ENCODE results near the gene ALKBH5. TPM values are rescaled to one million over a fixed set of nuclear protein-coding genes. Genes with fewer than 3 reads are reported as not detected.

Gene ALKBH5
- total RNA-seq, 1 experiment from 2014 or later, result 91.6 TPM

DNA sequence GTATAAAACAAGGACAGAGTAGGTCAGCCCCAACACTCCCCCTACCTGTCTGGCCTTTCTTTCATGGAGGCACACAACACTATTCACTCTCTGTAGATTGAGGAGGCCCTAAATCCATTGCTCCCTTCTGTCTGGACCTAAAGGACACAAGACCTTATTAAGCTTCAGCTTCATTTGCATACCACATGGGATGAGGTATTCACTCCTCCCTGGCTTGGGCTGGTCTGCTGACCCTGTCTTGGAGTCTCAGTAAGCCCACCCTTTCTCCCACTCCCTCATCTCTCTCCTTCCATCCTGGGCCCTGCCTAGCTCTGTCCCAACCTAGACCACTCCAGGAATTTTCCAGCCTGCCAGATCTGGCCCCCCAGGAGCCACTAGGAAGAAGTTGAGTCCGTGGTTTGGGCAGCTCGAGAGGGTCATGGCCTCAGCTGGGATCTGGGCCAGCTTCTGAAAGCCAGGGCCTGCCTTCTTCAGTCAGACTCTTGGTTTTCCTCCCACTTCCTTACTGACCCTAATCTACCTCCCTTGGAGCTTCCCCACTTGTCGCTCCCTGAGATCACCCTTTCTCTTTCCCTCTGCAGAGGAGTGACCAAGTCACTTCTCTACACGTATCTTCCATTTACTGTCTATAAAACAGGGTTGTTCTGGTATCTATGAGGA is 35.3 kb downstream of the ALKBH5 start:
- peak; percentile 21 for DNase-seq (ENCODE audit: low read depth)

DNA sequence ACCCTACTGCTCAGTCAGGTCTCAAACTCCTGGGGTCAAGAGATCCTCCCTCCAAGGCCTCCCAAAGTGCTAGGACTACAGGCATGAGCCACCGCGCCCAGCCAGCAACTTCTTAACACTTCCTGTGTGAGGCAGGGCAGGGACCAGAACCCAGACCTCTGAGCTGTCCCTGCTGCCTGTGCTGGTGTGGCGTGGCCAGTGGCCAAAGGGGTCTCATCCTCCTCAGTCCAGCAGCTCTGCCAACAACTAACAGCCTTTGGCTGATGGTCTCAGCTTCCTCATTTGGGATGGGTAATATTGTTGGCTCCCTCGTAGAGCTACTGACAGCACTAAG is 40.4 kb downstream of the ALKBH5 start:
- DNase-seq (ENCODE audit: low read depth), result no peak

DNA sequence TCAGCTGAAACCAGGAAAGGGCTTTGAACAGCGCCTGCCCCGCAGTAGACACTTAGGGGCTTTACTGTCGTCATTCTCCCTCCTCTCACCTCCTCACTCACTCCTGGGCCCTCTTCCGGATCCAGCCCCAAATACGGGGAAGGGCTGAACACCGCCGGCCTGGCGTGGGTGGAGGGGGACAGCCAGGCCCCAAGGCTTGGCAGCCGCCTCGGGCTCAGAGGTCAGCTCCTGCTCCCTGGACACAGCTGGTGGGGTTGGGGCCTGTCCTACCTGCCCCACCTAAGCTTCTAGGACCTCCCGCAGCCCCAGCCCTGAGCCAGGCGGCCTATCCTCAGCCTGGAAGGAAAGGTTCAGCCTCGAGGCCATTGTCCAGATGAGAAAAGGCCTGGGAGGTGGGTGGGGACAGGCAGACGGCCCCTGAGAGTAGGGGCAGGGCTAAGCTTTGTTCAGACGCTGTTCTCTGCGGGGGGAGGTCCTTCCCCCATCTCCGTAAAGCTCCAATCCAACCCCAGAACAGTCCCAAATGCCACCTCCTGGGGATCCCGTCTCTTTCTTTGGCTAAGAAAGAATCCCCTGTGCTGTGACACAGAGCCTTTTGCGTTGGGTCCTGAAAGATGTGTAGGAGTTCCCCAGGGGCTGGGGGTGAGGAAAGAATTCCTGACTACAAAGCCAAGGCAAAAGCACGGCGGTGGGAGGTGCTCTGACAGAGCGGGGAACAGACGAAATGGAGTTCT is 40.9 kb downstream of the ALKBH5 start:
- no peak for DNase-seq (ENCODE audit: low read depth)

DNA sequence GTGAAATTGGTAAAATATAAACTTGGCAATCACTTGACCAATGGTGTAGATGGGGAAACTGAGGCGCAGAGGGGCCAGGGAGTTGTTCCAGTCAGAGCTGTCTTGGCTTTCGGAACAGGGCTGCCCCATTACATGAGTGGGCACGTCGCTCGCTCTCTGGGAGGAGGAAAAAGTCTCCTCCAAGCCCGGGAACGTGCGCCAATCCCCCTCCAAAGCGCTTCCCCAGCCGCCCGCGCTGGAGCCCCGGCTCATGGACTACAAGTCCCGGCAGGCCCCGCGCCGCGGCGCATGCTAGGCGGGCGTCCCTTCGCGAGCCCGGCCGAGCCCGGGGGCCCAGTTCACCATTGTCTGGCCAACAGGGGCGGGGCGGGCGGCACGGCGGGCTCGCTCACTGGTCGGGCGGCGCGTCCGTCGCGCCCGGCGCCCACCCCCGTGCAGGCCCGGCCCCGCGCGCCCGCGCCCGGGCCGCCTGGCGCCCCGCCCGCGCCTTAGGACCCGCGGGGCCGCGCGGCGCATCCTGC is 41.6 kb downstream of the ALKBH5 start, which contains the start of gene LLGL1:
Gene LLGL1 (plus strand): TSS at position 515 of the 521 bp plus-strand sequence. CDS start 48 bp downstream, outside the sequence.
- DNase-seq (ENCODE audit: low read depth), result peak; percentile 90

DNA sequence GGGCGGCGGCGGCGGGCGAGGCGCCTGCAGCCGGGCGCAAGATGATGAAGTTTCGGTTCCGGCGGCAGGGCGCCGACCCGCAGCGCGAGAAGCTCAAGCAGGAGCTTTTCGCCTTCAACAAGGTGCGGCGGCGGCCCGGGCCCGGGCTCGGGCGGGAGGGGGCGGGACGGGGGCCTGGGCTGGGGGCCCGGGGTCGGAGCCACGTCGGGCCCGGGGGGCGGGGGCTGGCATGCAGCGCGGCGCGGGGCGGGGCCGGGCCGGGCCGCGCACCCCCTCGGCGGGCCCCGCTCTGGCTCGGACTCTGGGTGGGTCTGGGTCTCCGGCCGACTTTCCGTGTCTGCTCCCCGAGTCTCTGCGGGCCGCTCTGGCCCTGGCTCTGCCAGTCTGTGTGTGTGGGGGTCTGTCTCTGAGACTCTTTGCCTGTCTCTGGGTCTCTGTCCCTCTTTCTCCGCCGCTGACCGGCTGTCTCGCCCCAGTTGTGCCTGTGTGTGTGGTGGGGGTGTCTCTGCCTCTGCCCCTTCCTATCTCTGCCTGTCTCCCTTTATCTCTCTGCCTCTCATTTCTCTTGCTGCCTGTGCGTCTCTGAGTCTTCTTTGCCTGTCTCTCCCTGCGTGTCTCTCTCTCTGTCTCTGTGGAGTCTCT is 42.1 kb downstream of the ALKBH5 start:
- DNase-seq (ENCODE audit: low read depth), result peak; percentile 24

DNA sequence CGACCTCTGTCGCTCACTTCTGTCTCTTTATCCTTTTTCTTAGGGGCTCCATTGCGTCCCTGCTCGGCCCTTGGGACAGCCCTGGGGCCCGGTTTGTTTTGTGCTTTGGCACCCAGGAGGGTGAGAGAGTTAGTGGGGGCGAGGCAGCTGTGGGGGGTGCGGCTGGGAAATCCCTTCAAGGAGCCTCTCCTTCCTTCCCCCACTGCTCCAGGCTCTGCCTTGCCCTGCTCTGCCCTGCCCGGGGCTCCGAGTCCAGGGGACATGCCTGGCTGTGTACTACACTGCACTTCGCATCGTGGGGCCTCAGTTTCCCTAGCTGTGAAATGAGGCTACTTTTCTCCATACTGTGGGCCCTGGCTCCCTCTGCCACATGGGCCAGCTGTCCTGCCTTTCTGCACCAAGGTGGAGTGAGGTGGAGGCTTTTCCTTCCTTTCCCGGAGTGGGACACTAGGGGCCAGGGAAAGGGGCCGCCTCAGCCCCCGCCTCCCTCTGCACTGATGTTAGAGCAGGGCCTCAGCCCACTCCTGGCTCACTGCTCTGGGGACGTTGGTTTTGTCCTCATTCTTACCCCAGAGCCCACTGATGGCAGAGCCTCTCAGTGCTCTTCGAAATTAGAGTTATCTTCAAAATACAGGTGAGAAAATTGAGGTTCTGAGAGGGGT is 42.8 kb downstream of the ALKBH5 start:
- DNase-seq (ENCODE audit: low read depth), result no peak

DNA sequence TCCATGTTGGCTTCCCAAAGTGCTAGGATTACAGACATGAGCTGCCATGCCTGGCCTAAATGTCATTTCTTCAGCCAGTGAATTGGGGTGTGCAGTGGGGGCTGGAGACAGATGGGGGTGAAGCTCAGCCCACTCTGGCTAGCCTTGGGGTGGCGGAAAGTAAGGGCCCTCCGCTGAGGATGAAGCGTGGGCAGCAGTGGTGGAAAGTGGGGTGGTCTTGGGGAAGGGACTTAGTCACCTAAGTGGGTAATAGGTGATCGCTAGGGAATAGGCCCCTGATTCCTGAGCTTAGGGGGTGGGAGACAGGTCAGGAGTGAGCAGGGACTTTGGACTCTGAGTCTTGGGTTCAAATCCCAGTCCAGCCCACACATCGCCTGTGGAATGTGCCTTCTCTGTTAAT is 44.0 kb downstream of the ALKBH5 start:
- no peak for DNase-seq (ENCODE audit: low read depth)

DNA sequence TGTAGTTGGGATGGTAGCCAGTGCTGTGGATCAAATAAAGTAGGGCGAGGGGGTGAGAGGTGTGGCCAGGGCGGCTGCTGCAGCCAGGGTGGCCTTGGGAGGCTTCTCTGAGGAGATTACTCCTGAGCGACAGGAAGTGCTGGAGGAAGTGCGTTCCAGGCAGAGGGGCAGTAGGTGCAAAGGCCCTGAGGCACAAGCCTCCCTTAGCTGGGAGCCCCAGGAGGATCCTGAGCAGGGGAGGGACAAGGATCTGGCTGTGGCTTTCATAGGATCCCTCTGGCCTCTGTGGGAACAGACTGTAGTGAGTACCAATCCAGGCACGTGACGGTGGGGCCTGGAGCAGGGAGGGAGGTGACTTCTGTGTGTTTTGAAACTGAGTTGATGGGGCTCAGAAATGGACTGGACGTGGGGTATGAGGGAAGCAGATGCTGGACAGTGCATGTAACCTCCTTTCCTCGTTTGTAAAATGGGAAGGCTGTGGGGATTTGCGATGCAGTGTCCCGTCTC is 44.6 kb downstream of the ALKBH5 start:
- no peak for DNase-seq (ENCODE audit: low read depth)

DNA sequence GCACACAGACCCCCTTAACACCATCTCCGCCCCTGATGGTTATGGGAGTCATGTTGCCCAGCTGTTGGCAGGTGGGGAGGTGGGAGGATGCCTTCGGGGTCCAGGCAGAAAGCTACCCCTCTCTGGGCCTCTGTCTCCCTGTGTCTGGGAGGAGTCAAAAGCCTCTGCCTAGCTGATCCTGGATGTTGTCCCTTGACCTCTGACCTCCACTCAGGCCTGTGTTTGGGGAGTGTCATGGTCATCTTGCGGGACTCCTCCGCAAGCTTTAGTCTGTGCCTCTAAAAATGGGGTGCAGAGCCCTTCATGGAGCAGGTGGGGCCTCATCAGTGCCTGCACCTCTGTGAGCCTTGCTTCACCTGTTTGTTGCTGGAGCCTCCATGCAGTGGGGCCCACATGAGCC is 45.6 kb downstream of the ALKBH5 start:
- no peak for DNase-seq (ENCODE audit: low read depth)

DNA sequence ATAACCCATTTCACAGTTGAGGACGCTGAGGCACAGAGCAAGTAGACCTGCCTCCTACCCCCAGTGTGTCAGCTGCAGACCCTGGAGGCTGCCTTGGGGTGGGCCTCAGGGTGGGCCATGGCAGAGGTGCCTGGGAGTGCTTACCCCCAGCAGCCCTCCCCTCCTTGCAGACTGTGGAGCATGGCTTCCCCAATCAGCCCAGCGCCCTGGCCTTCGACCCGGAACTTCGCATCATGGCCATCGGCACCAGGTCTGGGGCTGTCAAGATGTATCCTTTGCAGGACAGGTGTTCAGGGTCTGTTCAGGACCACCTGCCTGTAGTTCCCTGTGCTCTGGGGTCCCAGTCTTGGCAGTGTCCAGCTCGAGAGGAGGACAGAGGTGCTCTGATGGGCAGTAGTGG is 46.1 kb downstream of the ALKBH5 start:
- no peak for DNase-seq (ENCODE audit: low read depth)

DNA sequence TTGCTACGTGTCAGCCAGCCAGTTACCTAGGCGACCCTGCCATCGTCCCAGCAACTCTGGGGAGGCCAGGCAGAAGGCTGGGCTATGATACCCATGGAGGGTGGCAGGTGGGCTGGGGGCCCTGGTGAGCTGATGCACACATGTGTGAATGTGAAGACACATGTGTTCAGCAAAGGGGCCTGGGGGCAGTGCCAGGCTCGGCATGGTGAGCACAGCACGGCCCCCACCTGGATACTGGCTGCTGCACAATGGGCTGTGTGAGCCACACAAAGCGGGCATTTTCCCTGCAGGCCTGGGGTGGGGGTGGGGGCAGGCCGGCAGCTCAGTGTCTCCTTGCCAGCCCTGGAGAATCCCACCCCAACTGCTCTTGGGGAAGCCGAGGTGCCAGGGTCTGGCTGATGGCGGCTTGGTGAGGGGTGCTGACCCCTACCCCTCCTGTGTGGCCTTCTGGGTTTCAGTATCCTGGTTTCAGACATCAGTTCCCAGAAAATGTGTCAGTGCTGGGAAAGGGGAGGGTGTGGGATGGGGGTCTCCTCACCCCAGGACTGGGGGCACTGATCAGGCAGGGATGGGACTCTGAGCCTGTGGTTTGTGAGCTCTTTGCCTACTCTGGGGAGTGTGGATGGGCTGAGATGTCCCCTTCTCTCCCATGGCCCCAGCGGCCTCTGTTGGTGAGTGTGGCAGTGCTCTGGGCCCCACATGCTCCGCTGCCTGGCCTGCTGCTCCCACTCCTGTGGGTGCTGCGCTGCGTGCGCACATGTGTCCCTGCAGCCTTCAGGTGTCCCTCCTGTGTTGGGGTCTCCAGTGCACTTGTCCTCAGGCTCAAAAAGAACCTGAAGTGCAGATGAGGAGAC is 46.9 kb downstream of the ALKBH5 start:
- DNase-seq (ENCODE audit: low read depth), result no peak

DNA sequence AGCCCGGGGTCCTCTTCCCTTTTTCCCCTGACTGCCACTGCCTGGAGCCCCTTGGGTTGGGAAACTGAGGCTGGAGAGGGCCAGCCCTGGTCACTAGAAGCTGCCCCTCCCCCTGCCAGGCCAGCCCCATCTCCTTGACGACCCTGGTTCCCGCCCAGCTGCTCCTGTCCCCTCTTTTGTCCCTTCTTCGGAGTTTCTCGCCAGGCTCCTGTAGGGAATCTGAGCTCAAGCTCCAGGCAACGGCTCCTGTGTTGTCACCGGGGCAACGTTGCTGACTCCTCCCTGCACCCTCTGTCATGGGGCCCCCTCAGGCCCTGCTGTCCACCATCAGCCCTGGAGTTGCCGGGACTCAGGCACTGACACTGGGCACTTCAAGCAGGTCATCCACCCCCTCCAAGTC is 47.5 kb downstream of the ALKBH5 start:
- DNase-seq (ENCODE audit: low read depth), result no peak

DNA sequence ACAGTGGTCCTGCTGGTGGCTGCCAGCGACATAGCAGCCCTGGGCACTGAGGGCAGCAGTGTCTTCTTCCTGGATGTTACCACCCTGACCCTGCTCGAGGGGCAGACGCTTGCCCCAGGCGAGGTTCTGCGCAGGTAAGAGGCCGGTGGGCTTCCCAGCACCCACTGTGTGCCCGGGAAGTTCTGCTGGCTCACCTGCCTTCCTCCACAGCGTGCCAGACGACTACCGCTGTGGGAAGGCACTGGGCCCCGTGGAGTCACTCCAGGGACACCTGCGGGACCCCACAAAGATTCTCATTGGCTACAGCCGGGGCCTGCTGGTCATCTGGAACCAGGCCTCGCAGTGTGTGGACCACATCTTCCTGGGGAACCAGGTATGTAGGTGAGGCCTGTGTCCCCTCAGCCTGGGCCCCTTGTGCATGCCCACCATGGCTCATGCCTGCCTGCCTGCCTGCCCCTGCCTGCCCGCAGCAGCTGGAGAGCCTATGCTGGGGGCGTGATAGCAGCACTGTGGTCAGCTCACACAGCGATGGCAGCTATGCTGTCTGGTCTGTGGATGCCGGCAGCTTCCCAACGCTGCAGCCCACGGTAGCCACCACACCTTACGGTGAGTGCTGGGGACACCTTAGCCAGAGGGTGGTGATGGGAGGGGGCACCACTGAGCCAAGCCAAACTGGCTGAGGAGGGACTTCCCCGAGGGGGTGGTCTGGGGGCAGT is 50.3 kb downstream of the ALKBH5 start:
- DNase-seq (ENCODE audit: low read depth), result no peak

DNA sequence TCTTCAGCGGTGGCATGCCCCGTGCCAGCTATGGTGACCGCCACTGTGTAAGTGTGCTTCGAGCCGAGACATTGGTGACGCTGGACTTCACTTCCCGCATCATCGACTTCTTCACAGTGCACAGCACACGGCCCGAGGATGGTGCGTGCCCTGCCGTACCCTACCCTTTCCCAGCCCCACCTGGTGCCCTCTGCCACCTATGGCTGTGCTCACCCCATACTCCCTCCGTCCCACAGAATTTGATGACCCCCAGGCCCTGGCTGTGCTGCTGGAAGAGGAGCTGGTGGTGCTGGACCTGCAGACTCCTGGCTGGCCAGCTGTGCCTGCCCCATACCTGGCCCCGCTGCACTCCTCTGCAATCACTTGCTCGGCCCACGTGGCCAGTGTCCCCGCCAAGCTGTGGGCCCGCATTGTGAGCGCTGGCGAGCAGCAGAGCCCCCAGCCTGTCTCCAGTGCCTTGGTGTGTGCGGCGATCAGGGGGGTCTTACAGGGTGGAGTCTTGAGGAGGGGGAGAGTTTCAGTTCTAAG is 51.3 kb downstream of the ALKBH5 start:
- DNase-seq (ENCODE audit: low read depth), result no peak

DNA sequence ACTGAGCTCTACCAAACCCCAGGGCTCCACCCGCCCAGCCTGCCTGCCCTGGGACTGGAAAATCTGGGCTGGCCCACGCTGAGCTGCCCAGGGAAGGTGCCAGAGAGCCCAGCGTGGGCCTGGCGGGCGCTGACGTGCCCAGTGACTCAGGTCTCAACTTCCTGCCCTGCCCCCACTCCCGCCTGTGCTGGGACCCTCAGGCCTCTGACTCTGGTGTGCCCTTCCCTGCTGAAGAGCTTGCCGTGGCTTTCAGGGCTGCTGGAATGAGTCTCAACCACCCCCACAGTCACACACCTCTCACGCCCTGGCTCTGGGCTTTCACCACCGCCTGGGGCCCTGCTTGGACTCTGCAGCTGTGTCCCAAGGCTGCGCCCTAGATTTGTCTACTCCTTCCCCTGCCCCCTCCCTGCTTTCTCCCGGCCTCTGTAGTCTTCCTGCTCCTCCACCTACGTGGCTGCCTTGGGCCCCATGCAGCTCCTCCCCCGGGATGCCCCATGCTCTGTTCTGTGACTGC is 52.2 kb downstream of the ALKBH5 start:
- peak; percentile 93 for DNase-seq (ENCODE audit: low read depth)

DNA sequence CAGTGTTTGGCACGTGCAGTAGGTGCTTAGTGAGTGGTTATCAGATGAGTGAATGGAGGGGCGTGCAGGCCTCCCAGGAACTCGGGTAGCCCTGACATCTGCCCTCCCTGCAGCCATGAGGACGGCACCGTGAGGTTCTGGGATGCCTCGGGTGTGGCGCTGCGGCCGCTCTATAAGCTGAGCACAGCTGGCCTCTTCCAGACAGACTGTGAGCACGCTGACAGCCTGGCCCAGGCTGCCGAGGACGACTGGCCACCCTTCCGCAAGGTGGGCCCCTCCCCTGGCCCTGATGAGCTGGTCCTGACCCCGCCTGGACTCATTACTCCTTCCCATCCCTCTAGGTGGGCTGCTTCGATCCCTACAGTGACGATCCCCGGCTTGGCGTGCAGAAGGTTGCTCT is 52.9 kb downstream of the ALKBH5 start:
- no peak for DNase-seq (ENCODE audit: low read depth)

DNA sequence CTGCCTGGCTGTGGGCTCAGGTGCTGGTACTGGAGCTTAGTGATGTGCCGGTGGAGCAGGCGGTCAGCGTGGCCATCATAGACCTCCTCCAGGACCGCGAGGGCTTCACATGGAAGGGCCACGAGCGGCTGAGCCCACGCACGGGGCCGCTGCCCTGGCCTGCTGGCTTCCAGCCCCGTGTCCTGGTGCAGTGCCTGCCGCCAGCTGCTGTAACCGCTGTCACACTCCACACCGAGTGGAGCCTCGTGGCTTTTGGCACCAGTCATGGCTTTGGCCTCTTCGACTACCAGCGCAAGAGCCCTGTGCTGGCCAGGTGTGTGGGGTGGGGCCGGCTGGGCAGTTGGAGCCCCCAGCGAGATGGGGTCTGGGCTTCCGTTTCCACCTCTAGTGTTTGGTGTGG is 53.8 kb downstream of the ALKBH5 start:
- no peak for DNase-seq (ENCODE audit: low read depth)

DNA sequence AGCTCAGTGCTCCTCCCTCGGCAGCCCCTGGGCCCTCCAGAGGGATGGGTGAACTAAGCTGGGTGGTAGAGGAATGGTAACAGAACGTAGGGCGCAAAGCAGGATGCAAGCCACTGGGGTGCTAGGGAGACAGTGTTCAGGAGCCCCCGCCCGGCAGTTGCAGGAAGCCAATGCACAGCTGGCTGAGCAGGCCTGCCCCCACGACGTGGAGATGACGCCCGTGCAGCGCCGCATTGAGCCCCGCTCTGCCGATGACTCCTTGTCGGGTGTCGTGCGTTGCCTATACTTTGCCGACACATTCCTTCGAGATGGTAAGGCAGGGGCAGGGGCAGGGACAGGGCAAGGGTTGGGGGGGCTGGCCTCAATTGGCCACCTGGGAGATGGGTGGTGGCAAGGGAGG is 54.7 kb downstream of the ALKBH5 start:
- DNase-seq (ENCODE audit: low read depth), result no peak

DNA sequence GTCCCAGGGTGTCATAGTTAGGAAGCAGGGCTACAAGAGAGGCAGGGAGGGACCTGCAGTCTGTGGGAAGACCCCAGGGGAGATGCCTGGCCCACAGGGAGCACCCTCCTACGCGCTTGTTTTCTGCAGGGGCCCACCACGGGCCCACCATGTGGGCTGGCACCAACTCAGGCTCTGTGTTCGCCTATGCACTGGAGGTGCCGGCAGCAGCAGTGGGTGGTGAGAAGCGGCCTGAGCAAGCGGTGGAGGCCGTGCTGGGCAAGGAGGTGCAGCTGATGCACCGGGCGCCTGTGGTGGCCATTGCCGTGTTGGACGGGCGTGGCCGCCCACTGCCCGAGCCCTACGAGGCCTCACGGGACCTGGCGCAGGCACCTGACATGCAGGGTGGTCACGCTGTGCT is 56.8 kb downstream of the ALKBH5 start:
- DNase-seq (ENCODE audit: low read depth), result no peak
